GM19351 (cell line): ENCODE data around the gene NKTR.

ENCODE experiments used
- ATAC-seq: cut with Tn5 transposase; IDR thresholded peaks from one replicate; pipeline ENCODE4 v1.9.1; 2021; ENCODE audit warnings: mild to moderate bottlenecking, moderate library complexity; ENCODE audit not compliant: unreplicated experiment

Gene NKTR

DNA sequence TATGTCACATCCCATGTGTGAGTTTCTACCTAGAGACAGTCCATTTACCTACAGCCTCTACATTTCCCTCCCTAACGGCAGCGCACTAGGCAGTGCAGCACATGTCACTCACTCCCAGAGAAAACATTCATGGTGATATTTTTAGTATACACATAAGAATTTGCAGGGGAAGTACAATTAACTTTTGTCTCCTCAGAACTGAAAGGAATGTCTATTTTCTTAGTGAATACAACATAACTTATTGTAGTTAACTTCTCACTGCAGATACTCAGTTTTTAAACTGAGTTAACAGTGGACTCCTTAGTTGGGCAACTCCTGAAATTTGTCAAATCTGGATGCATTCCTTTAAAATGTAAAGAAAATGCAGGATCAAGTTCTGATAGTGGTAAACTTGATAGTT, 48.5 kb downstream of the NKTR start:
- no peak for ATAC-seq

DNA sequence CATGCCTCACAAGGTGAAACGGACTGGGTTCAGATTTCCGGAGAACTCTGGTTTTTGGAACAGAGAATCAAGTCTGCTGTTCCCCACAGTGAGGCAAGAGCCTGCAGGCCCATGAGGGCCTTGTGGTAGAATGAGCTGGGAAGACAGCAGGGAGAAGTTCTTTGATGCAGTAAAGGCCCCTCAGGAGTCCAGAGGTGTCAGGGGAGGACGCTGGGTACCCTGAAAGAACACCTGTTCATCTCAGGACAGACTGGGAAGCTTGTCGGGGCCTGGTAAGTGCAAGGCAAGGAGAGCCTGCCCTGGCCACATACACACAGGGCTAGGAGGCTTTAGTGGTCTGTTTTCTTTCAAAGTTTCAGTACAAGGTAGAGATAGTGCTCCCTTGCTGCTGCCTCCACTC, 49.3 kb downstream of the NKTR start:
- ATAC-seq: no peak

DNA sequence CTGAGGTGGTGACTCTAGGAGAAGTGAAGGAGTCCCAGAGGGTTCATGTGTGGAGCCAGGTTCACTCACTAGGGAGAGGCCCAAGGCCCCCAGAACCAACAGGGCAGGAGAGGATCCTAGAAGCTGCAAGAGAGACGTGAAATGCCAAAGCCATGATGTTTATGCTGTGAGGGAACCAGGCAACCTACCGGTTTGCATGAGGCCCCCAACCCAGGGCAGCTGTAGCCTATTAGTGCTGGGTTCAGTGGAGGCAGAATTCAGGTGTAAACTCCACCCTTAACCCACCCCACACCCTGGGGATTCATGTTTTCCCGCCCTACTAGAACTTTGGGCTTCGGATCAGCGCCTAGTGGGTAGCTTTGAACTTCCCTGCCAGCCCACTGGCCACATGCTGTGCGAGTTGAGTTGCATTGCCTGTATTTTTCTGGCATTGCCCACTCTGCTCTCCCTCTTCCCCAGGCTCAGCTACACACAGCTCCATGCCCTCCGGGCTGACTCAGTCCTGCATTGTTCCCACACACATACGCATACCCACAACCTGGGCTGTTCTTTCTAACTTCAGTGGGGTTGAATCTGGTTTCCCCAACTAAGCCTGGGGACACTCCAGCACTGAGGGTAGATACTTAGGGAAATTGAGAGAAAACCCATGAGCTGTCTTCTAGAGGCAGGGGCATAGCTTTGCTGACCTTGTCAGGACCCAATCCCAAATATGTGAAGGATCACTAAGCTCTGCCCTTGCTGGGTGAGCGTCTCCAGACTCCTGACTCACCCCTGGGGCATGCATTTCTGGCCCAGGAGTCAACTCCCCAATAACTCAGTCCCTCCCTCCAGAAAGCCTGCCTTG, 51.0 kb downstream of the NKTR start:
- ATAC-seq: no peak

DNA sequence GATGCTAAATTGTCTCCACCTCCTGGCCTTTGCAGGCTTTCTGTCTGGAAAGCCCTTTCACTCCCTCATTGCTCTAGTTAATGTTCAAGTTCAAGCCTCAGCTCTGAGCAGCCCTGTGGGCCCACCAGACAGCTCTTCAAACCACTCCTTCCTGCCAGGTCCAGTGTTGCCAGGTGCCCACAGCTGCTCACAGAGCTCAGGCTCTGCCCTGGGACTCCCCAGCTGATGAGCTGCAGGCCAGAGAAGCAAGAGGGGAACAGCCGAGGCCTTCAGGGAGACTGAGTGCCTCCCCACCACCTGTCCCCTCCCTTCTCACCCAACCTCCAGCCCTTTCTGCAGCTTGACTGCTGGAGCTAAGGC, 51.7 kb downstream of the NKTR start:
- ATAC-seq: no peak

DNA sequence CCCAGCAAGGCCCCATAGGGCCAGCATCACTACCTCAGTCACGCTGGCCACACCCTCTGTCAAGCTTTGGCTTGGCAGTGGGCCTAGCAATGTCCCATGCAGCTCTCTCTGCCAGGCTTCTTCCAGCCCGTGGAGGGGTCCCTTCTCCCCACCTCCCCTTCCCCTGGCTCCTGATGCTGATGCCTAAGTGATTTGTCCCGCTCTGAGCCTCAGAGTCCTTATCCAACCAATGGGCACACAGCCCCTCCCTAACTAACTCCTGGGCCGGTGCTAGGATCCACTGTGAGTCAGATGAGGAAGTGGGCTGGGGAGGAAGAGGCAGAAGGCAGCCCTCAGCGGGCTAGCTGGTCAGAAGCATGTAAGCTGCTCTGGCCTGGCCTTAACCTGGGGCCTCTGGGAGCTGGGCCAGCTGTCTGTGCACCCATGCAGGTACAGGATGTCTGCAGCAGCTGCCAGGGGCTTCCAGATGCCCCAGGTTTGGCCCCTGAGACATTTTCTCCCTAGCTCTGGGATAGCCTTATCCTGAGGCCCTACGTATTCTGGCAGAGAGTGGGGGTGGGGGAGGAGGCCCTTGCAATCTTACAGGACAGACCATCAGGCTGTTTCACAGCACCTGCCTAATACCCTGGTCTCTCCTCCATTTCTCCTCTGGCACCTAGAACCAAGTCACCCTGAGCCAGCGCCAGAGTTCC, 52.3 kb downstream of the NKTR start:
- ATAC-seq: peak; percentile 57

DNA sequence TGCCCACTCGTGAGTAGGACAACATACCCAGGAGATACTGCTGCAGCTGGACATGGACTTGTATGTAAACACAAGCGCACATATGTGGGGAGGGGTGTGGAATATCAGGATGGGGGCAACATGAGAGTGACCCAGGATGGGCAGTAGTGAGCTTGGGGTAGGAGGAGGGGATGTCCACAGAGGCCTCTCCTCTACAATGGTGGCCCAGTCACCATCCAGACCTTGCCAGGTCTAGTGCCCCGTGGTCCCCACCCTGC, 52.7 kb downstream of the NKTR start:
- no peak for ATAC-seq

DNA sequence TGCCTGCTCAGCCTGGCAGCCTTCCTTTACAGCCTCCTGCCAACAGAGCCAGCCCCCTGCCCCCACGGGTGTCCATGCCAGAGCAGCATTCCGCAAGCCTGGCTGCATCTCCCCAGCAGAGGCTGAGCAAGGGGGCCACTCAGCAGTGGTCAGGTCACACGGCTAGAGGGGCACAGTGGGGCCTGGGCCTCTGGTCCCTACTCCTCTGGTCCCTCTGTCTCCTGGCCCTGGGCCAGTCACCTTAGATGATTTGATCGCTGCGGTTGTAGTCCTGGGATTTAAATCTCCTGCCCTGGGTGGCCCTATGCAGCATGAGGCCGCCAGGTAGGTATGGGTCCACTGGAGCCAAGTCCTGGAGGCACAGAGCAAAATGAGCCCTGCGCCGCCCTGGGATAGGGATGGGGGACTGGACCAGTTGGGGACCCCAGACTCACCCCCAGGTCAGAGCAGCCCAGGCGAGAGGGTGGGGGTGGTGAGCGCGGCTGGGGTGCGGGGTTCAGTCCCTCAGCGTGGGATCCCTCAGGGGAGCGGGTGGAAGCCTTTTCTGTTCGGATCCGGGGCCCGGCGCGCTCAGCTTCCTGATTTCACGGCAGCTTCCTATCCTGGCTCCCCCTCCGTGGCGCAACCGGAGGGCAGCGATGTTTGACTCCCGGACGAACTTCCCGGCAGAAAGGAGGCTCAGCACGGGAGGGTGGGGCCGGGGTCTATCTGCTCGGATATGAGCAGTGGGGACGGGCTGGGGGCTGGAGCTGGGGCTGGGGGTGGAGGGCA, 53.3 kb downstream of the NKTR start, which contains the start of gene ZBTB47:
Gene ZBTB47, plus strand, starts transcription at position 138 of the 771 bp plus-strand sequence. CDS start 4,659 bp downstream, outside the sequence.
- no peak for ATAC-seq

DNA sequence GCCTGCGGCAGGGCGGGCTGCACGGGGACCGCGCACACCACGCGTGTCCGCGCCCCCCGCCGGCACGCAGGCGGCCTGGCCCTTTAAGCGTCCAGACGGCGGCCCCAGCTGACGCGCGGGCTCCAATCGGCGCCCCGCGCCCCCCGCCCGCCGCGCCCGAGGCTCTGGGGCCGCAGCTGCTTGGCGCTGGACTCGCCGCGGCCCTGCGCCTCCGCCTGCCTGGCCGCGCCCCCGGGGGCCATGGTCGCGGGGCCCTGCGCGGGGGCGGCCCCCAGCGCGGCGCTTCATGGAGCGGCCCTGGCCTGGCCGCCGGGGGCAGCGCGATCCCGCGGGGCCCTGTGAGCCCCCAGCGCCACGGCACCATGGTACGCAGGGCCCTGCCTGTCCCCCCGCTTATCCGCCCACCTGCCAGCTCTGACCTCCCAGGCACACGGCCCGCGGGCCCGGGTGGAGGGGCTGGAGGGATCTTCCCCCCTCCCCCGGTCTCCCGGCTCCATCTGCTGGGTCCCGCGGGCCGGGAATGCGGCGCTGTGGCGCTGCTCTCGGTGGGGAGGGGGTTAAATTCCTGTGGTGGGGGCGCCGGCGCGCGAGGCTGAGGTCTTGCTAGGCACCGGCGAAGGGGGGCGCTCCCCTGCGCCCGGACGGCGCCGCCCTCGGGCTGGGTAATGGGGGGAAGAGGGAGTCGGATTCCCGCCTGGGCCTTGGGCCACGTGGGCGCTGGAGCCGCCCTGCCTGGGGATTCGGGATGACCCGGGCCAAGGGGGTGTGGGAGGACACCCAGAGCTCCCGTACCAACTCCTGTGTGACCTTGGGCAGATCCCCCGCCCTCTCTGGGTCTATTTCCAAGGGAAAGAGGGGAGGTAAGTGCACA, 54.1 kb downstream of the NKTR start:
- no peak for ATAC-seq

DNA sequence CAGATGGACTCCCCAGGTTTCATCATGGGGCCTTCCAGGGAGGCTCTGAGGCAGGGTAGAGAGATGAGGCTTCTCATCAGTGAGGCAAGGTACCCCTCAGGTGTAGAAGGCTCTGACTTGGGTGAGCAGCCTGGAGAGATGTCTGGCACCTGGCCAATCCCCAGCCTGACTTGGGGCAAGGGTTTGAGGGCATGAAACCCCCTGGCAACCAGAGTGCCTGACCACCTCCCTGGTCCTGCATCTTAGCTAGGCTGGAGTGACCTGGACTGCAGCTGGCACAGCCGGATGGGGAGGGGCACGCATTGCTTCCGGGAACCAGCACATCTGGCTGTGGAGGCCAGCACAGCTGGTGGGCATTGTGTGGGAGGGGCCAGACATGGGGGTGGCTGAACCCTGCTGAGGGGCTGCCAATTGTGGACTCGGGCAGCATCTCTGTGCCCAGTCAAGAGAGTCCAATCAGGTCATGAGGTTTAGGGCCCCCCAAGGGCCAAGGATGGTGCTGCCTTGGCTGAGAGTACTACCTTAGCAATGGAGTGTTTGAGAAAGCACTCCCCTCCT, 54.9 kb downstream of the NKTR start:
- ATAC-seq: no peak

DNA sequence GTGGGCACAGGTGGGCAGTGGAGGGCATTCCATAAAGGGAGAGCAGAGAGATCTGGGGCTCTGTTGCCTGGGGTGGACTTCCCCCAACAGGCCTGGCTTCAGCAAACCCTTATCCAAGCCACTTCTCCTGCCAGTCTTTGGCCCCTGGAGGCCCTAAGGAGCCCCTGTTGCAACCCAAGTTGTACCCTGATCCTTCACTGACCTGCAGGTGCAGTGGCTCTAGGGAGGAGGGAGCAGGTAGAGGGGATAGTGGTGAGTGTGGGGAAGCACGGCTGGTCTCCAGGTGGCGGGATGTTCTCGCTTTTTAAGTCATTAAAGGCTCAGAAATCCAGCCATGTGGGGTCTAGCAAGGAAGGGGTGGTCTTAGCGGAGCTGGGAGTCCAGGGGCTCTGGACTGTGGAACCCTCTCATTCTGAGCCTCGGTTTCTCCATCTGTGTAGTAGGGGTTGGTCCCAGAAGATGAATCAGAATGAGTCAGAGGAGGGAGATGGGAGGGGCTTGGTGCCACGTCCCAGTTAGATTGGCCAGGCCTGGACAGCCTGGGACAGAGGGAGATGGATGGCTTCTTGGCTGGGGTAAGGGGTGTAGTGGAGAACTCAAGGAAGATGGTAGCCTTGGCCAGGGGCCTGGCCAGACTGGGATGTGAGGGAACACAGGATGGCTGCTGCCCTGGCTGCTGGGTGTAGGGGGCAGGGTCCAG, 55.6 kb downstream of the NKTR start:
- no peak for ATAC-seq

DNA sequence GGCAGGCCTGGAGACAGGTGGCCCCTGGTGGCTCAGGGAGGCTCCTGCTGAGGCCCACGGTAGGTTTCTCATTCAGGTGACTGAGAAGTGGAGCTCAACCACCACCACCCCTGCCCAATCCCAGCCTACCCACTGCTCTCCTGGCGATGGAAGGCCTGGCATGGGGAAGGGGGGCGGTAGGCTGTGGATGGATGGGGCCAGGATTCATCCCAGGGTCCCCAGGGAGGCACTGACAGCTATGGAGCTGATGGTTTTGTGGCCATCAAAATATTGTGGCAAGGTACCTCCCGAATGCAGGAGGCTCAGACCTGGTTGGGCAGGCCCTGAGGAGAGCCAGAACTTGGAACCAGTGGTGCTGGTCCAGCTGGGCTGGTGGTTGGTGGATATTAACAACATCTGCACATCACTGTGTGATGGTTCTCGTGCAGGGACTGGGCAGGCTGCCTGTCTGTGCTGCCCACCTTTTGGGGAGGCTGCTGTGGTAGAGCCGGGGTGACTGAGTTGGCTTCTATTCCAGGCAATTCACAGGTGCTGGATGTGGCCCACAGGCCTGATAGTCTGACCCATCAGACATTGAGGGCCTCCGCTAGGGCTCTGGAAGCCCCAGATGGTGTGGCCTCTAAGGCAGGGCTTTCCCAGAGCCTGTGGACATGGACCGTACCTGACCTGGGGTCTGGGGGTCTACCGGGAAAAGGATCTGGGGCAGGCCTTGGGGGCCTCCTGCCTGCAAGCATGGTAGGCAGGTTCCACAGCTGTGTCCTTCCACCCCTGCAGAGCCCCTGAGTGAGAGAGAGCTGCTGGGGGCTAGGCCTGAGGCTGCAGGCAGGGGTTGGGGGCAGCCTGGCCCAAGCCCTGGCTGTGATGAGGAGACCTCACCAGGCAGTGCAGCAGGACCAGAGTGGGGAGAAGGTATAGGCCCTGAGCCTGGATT, 56.5 kb downstream of the NKTR start:
- no peak for ATAC-seq

DNA sequence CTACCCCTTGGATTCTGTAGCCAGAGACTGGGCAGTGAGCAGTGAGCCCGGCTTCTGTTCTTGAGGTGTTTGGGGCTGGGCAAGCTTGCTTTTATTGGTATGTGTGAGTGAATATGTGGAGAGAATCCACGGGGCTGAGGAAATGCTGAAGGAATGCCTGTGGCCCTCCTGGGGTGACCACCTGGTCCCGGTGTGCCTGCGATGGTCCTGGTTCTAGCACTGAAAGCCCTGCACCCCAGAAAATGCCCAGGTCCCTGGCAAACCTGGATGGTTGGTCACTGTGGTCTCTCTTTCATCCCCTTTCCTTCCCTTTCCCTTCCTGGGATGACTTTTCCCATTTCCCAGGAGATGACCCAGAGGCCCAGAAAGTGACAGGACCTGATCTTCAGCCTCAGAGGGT, 57.2 kb downstream of the NKTR start:
- ATAC-seq: no peak

DNA sequence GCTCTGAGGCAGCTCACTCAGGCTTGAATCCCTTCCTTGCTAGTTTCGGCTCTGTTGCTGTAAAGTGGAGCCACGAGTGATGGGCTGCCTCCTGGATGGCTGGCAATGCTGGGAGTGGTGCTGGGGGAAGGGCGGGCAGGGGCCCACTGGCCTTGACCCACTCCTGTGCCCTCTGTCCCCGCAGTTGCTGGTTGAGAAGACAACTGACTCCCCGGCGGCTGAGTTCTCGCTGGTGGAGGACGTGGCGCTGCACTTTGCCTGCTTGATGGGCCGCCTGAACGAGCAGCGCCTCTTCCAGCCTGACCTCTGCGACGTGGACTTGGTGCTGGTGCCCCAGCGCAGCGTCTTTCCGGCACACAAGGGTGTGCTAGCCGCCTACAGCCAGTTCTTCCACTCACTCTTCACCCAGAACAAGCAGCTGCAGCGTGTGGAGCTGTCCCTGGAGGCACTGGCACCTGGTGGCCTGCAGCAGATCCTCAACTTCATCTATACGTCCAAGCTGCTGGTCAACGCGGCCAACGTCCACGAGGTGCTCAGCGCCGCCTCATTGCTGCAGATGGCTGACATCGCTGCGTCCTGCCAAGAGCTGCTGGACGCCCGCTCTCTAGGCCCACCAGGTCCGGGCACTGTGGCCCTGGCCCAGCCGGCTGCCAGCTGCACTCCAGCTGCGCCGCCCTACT, 57.7 kb downstream of the NKTR start:
- no peak for ATAC-seq

DNA sequence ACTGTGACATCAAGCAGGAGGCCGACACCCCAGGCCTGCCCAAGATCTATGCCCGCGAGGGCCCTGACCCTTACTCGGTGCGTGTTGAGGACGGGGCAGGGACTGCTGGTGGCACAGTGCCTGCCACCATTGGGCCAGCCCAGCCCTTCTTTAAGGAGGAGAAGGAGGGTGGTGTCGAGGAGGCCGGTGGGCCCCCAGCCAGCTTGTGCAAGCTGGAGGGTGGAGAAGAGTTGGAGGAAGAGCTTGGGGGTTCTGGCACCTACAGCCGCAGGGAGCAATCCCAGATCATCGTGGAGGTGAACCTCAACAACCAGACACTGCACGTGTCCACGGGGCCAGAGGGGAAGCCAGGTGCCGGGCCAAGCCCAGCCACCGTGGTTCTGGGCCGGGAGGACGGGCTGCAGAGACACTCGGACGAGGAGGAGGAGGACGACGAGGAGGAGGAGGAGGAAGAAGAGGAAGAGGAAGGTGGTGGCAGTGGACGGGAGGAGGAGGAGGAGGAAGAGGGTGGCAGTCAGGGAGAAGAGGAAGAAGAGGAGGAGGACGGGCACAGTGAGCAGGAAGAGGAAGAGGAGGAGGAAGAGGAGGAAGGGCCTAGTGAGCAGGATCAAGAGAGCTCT, 58.4 kb downstream of the NKTR start:
- ATAC-seq: no peak

DNA sequence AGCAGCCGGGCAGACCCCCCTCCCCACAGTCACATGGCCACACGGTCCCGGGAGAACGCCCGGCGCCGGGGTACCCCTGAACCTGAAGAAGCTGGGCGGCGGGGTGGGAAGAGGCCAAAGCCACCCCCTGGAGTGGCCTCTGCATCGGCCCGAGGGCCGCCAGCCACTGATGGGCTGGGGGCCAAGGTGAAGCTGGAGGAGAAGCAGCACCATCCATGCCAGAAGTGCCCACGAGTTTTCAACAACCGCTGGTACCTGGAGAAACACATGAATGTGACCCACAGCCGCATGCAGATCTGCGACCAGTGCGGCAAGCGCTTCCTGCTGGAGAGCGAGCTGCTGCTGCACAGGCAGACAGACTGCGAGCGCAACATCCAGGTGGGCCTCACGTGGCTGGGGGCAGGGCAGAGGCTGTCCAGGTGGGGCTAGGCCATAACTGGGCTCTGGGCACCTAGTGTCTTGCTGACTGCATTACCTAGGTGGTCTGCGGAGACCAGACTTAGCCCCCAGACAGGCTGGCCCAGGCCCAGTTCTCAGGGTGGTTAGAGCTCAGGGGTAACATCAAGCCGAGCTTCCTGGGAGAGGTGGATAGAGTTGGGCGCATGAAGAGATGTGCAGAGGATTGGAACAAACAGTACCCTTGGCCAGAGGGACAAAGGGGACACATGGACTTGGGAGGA, 59.1 kb downstream of the NKTR start:
- ATAC-seq: no peak

DNA sequence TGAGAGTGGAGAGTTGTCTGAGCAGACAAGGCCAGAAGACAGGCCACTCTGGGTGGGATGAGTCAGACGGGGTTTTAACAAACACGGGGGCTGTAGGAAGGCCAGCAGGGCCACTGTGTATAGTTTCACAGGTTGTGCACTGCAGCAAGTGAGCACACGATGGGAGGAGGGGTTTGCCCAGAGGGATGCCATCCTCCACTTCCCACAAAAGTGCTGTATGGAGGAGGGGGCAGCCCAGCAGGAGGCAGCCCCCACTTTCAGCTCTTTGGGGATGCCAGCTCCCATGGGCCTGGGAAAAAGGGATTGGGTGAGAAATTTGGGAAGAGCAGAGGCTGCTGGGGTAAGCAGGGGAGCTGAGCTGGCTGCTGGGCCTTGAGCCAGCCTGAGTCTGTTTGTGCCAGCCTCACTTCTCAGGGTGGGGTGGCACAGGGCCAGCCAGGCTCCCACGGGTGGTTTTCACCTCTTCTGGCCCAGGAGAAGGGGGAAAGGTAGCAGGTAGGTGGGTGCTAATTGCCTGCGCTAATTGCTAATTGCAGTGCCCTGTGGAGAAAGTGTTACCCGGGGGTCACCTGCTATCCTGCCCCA, 59.7 kb downstream of the NKTR start:
- no peak for ATAC-seq

DNA sequence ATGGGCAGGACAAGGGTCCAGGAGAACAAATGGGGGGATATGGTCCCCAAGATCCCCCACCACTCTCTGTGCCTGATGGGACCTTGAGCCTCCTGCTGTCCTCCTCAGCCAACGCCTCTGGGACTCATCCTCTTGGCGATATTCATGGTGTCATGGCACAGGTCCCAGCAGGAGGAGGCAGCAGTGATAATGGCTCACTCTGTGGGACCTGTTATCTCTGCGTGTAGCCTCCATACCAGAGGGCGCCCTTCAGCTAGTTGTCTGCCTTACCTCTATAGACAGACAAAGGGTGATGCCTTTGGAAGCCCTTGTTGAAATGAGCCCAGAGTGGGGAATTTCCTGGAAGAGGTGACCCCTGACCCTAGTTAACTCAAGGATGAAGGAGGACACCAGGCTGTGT, 60.4 kb downstream of the NKTR start:
- no peak for ATAC-seq
